GM04504 (cell line): ENCODE data around the gene GMEB2.
"Not testable (repeated sequence)": the region's sequence is repeated elsewhere in the genome, so short reads cannot be mapped to it uniquely, and the experiment has no call there.

Experiments
- DNase-seq: peaks from one replicate; pipeline ENCODE4 v3.0.0-alpha.2; 2012; ENCODE audit warnings: low read depth

The GMEB2 gene

DNA sequence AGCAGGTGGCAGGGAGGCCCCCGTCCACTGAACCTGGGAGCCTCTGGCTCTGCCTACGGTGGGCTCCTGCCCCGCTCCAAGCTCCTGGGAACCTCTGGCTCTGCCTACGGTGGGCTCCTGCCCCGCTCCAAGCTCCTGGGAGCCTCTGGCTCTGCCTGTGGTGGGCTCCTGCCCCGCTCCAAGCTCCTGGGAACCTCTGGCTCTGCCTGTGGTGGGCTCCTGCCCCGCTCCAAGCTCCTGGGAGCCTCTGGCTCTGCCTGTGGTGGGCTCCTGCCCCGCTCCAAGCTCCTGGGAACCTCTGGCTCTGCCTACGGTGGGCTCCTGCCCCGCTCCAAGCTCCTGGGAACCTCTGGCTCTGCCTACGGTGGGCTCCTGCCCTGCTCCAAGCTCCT is 55.8 kb downstream of the GMEB2 start:
- not testable (repeated sequence) for DNase-seq

DNA sequence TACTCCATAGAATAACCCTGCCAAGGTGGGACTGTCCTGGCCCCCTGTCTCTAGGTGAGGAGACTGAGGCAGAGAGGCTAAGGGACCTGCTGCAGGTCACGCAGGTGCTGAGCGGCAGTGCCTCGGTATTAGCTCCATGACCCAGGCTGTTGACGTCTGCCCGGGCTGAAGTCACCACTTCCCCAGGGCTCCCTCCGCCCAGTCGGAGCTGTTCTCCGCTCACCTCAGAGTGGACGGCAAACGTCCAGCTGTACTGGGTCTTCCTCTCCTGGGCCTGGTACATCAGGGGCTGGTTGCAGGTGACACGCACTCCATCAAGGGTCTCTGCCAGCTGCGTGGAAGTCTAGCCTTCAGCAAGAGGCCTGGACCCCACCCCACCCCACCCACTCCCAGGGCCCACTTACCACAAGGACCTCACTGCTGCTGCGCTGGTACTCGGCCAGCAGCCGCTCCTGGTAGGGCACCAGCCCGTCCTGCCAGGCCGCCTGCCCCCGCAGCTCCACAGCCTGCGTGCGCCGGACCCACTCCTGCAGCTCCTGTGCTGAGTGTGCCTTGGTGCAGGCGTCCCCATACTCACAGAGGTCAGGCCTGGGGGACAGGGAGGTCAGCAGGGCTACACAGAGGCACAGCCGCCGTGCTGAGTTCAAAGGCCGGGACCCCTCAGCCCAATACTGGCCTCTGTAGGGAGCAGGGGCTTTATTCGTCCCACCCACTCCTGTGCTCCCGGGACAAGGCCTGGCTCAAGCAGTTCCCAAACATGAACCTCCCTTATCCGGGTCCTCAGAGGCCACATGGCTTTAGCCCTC is 56.4 kb downstream of the GMEB2 start:
- no peak for DNase-seq

DNA sequence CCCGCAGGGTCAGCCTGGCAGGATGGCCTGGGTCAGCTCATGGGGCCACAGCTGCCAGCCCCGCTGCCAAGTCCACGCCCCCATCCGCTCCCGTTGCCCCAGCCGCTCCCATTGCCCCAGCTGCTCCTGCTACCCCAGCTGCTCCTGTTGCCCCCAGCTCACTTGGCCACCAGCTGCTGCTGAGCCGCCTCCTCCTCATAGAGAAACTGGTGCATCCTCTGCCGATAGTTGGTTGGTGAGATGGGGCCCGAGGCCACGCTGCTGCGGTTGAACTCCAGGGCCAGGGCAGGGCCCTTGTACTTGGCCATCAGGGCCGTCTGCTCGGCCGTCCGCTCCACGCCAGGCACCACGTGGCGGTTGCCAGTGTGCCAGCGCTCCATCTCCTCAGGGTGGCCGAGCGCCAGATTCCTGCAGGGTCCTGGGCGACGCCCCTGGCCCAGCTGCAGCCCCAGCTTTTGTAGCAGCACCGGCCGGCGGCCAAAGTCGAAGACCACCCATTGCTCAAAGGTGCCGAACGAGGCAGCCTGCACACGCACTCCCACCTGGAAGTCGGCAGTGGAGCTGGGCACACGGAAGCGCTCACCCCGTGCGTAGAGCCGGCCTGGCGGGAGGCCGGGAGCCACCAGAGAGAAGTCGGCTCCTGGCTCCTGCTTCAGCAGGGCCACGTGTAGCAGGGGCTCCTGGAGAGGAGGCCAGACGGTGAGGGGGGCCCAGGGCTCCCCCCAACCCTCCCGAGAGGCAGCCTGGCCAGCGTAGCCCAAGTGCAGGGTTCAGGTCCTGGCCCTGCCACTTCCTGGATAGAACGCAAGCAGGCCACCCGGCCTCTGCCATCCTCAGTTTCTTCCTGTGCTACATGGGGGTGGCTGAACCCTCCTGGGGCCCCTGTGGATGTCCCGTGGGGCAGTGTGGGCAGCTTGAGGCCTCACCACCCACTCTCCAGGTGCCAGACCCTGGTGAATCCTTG is 57.6 kb downstream of the GMEB2 start:
- no peak for DNase-seq

DNA sequence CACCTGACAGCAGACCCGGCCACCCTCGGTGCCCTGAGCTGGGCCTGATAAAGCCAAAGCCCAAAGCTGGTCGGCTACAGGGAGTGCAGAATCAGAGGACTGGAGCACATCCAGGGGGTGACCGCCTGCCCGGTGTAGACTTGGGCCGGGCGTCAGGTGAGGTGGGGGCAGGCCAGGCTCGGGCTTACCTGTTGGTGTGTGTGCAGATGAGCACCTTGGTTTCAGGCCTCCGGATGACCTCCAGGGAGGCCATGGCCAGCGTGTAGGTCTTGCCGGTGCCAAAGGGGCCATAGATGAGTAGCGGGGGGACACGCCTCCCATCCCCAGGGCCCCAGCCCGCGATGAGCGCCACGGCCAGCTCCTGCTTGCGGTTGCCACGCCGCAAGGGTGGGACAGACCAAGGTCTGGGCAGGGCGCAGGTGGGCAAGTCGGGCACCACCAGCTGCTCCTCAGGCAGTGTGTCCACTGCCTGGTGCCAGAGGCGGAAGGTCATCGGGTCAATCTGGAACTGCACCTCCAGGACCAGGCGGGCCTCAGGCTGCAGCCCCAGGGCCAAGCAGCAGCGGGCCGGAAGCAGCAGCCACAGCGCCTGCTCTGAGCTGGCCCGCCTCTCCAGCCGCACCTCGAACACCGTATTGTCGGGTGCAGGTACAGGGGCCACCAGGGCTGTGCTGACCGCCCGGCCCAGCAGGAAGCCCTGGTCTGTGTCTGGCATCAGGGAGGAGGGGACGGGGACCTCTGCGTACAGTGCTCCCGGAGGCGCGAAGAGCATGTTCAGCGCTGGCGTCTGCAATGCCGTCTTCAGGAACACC is 58.5 kb downstream of the GMEB2 start:
- no peak for DNase-seq

DNA sequence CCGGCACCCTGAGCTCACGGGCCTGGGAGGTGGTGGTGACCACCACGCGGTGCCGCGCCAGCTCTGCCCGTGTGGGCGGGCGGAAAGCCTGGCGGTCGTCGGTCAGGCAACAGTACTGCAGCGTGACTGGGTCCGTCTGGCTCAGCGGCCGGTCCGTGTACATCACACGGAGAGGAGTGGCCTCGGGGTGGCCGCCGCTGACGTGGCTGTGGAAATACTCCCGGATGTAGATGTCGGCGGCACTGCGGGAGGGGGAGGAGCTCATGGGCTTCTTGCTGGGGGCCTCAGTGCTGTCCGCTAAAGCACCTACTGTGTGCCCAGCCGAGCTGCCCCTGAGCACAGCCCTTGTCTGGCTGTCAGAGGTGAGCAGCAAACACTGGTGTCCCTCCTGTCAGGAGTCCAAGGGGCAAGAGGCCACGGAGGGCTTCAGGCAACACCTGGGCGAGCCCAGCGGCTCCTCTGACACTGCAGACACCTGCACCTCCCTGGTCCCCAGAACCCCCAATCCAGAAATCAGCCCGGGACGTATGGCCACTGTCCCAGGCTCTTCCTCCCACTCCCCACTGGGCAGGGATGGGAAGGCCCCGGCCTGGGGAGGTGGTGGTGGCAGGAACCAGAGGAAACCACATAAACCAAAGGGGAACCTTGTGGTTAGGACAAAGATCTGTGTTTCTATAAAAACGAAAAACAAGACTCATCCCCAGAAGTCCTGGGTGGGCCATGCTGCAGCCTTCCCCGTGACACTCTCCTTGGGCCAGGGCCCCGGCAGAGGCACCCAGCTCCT is 59.3 kb downstream of the GMEB2 start:
- DNase-seq = no peak

- no peak for DNase-seq
These were observed 59.8 kb downstream of the GMEB2 start for GRCh38 chr20:63567136-63567385.

DNA sequence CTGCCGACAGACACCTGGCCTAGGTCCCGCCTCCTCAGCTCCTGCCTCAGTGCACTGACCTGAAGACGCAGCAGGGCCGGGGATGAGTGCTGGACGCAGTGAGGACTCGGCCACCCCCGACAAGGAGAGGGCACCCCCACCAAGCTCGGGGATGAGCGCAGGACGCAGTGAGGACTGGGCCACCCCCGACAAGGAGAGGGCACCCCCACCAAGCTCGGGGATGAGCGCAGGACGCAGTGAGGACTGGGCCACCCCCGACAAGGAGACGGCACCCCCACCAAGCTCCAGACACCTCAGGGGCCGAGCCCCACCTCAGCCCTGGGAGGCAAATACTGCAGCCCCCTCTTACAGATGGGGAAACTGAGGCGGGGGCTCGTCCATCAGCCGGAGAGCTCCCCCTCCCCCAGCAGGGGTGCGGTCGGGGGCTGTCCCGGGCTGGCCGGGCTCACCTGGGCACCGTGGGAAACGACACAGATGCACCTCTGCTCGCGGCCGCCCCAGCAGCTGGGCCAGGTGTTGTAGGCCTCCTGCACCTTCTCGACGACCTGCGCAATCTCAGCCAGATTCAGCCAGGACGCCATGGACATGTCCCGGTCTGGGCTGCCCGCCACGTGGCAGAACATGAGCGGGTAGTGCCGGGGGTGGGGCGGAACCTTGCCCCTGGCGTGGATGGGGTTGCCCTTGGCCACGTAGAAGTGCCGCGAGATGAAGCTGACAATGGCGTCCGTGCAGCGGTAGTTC is 60.3 kb downstream of the GMEB2 start:
- DNase-seq = no peak

DNA sequence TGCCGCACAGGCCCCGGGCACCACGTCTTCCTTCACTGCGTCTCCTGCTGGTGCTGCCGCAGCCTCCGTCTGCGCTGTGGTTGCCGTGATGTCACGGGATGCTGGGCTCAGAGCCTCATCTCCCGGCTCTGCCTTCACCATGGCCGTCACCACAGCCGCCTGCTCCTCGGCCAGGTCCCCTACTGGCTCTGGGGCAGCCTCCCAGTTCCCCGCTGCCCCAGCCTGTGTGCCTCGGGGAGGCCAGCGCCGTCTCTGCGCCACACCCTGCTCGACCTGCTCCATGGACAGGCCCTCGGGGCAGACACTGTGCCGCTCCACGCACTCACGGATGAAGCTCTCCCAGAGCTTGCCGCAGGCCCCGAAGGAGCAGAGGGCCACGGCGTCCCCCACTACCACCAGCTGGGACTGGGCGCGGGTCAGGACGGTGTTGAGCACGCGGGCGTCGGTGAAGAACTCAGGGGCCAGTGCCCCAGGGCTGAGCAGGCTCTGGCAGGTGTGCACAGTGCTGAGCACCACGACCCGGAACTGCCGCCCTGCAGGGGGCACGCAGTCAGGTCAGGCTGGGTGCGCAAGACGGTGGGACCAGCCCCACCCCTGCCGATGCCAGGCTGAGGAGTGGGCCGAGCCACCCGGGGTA is 61.1 kb downstream of the GMEB2 start:
- DNase-seq = no peak

GRCh38 chr20:63565021-63565698 is 61.7 kb downstream of the GMEB2 start:
- DNase-seq = no peak

- no peak for DNase-seq
These were observed 62.7 kb downstream of the GMEB2 start for GRCh38 chr20:63564036-63564810.

- no peak for DNase-seq
These were observed 63.5 kb downstream of the GMEB2 start for GRCh38 chr20:63563225-63563935.

GRCh38 chr20:63562461-63563224 is 64.3 kb downstream of the GMEB2 start:
- DNase-seq = no peak

- DNase-seq = no peak
These were observed 65.1 kb downstream of the GMEB2 start for GRCh38 chr20:63561624-63562396.

GRCh38 chr20:63560856-63561609 is 65.9 kb downstream of the GMEB2 start:
- no peak for DNase-seq

DNA sequence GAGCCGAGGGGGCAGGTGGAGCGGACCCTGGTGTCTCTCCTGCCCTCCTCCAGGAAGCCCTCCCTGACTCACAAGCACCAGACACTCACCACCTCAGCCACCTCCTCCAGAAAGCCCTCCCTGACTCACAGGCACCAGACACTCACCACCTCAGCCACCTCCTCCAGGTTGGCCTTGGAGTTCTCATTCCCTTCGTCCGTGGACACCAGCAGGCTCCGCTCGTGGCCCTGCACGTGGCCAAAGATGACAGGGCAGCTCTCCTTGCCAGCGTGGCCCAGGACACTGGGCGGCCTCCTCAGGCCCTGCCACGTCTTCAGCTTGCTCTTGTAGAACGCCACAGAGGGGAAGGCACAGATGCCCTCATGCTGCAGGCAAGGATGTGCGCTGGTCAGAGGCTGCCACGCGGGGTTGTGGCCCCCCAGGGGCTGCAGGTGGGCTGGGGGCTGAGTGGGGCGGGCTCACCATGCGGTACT is 66.5 kb downstream of the GMEB2 start:
- DNase-seq = no peak
